Activated CD4-positive, CD25-positive, alpha-beta regulatory T cell treated with anti-CD3 and anti-CD28 coated beads, Interleukin-2, amount 50 U/mL, for 24 hours (primary cell): Measurements from ENCODE around the gene RESP18.
"Not testable (repeated sequence)": the region's sequence is repeated elsewhere in the genome, so short reads cannot be mapped to it uniquely, and the experiment has no call there.

ENCODE experiments used
- ATAC-seq, 2 donors: fragments of 150-1000 bp; cut with Tn5 transposase; one replicate each; pipeline ENCODE4 v1.10.0; 2021; ENCODE audit warnings: mild to moderate bottlenecking in 1 of 2, moderate library complexity in 1 of 2

The RESP18 gene

GRCh38 chr2:219325136-219325535 lies 7.4 kb downstream of the RESP18 start:
- no peak for ATAC-seq

- ATAC-seq = no peak
These were observed 9.1 kb downstream of the RESP18 start for GRCh38 chr2:219323434-219323833.

GRCh38 chr2:219314804-219315468 lies 17.6 kb downstream of the RESP18 start:
- no peak for ATAC-seq

- ATAC-seq = not testable (repeated sequence)
These were observed 19.8 kb downstream of the RESP18 start for GRCh38 chr2:219312683-219313263.

GRCh38 chr2:219309278-219309677 lies 23.3 kb downstream of the RESP18 start, which contains the start of gene PTPRN:
Gene PTPRN, minus strand, starts transcription at chr2:219309401. Its CDS starts 69 bp downstream, at chr2:219309332.
- ATAC-seq = no peak

- peak; percentile 46 to 72 for ATAC-seq
These were observed 24.1 kb downstream of the RESP18 start for GRCh38 chr2:219308142-219309101.

GRCh38 chr2:219306047-219306446 lies 26.5 kb downstream of the RESP18 start:
- no peak for ATAC-seq

- ATAC-seq = no peak
These were observed 28.3 kb downstream of the RESP18 start for GRCh38 chr2:219304223-219304622.

- no peak for ATAC-seq
These were observed 30.1 kb downstream of the RESP18 start for GRCh38 chr2:219302412-219302968.

GRCh38 chr2:219300022-219300421 lies 32.5 kb downstream of the RESP18 start:
- ATAC-seq = no peak

- ATAC-seq = no peak
These were observed 33.2 kb downstream of the RESP18 start for GRCh38 chr2:219299372-219299760.

GRCh38 chr2:219298759-219299371 lies 33.7 kb downstream of the RESP18 start:
- ATAC-seq = peak; percentile 54 to 57

- ATAC-seq = no peak
These were observed 34.6 kb downstream of the RESP18 start for GRCh38 chr2:219297766-219298456.

GRCh38 chr2:219296631-219297391 lies 35.7 kb downstream of the RESP18 start:
- no peak for ATAC-seq

GRCh38 chr2:219296142-219296541 lies 36.4 kb downstream of the RESP18 start:
- no peak for ATAC-seq

- ATAC-seq = peak; percentile 90
These were observed 37.9 kb downstream of the RESP18 start for GRCh38 chr2:219294356-219295351.

- no peak for ATAC-seq
These were observed 38.8 kb downstream of the RESP18 start for GRCh38 chr2:219293736-219294231.

- ATAC-seq = no peak
These were observed 39.9 kb downstream of the RESP18 start for GRCh38 chr2:219292616-219293015.

GRCh38 chr2:219291910-219292490 lies 40.5 kb downstream of the RESP18 start:
- ATAC-seq = no peak
